Measurements from ENCODE around the gene NTHL1. TPM values are rescaled to one million over a fixed set of nuclear protein-coding genes. Genes with fewer than 3 reads are reported as not detected.

Gene NTHL1
- total and polyA plus RNA-seq, 9 of the 15 experiments (the other 6 are each of a cell fraction or from before 2014, with no cell fraction given): 1.1 to 58.8 (median 17.6) TPM

DNA sequence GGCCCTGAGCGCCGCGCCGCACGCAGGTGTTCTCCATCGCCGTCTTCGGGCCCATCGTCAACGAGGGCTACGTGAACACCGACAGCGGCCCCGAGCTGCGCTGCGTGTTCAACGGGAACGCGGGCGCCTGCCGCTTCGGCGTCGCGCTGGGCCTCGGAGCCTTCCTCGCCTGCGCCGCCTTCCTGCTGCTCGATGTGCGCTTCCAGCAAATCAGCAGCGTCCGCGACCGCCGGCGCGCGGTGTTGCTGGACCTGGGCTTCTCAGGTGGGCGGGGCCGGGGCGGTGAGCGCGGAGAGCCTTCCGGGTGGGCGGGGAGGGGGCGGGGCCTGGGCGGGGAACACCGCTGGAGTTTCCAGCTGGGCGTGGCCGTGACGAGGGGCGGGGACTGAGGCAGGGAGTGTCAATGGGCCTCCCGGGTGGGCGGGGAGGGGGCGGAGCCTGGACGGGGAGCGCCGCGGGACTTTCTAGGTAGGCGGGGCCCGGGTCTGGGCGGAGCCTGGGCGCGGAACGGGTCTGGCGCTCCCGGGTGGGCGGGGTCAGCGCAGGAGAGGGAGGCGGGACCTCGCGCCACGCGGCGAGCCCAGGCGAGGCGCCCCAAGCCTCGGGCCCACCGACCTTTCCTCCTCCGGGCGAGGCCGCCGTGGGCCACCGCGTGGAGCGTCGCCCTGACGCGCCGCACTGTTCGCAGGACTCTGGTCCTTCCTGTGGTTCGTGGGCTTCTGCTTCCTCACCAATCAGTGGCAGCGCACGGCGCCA lies 55.5 kb downstream of the NTHL1 start (continued):
- TF ChIP-seq ZNF518B (CRISPR knock-in tag; IDR thresholded peaks at IDR 0.05): no peak
- no peak for TF ChIP-seq ZNF12 (CRISPR knock-in tag; IDR thresholded peaks at IDR 0.05)
- TF ChIP-seq ZC3H4 (CRISPR knock-in tag; IDR thresholded peaks at IDR 0.05; ENCODE audit: borderline replicate concordance): no peak
- no peak for TF ChIP-seq RBM17 (IDR thresholded peaks at IDR 0.05; ENCODE audit: borderline replicate concordance, low read depth, low read length)
- TF ChIP-seq, protein P1, sequence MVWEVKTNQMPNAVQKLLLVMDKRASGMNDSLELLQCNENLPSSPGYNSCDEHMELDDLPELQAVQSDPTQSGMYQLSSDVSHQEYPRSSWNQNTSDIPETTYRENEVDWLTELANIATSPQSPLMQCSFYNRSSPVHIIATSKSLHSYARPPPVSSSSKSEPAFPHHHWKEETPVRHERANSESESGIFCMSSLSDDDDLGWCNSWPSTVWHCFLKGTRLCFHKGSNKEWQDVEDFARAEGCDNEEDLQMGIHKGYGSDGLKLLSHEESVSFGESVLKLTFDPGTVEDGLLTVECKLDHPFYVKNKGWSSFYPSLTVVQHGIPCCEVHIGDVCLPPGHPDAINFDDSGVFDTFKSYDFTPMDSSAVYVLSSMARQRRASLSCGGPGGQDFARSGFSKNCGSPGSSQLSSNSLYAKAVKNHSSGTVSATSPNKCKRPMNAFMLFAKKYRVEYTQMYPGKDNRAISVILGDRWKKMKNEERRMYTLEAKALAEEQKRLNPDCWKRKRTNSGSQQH (CRISPR knock-in tag; IDR thresholded peaks at IDR 0.05): no peak
- no peak for TF ChIP-seq HMG20B (CRISPR knock-in tag; IDR thresholded peaks at IDR 0.05)
- TF ChIP-seq DNMT1 (IDR thresholded peaks at IDR 0.05): no peak
- TF ChIP-seq RFX1 (IDR thresholded peaks at IDR 0.05): no peak
- TF ChIP-seq ZNF668 (CRISPR knock-in tag; IDR thresholded peaks at IDR 0.05): no peak
- TF ChIP-seq BRF1 (IDR thresholded peaks at IDR 0.05; ENCODE audit: borderline replicate concordance, extremely low read depth, insufficient read length): no peak
- peak; percentile 63 for TF ChIP-seq SUPT5H (IDR thresholded peaks at IDR 0.05)
- no peak for TF ChIP-seq KAT2B (IDR thresholded peaks at IDR 0.05; ENCODE audit: low read depth, low read length)
- peak; percentile 30 for TF ChIP-seq PCBP1 (IDR thresholded peaks at IDR 0.05; ENCODE audit: low read depth, low read length, poor library complexity, severe bottlenecking)
- no peak for TF ChIP-seq BRCA1 (IDR thresholded peaks at IDR 0.05)
- no peak for TF ChIP-seq BRCA1 (CRISPR knock-in tag; IDR thresholded peaks at IDR 0.05)
- TF ChIP-seq ZNF707 (CRISPR knock-in tag; conservative IDR thresholded peaks at IDR 0.05): no peak
- TF ChIP-seq ZNF354B (CRISPR knock-in tag; IDR thresholded peaks at IDR 0.05): no peak
- peak; percentile 55; the same call in 1 of the 2 replicates for TF ChIP-seq TARDBP (IDR thresholded peaks at IDR 0.05)
- TF ChIP-seq, protein P2, sequence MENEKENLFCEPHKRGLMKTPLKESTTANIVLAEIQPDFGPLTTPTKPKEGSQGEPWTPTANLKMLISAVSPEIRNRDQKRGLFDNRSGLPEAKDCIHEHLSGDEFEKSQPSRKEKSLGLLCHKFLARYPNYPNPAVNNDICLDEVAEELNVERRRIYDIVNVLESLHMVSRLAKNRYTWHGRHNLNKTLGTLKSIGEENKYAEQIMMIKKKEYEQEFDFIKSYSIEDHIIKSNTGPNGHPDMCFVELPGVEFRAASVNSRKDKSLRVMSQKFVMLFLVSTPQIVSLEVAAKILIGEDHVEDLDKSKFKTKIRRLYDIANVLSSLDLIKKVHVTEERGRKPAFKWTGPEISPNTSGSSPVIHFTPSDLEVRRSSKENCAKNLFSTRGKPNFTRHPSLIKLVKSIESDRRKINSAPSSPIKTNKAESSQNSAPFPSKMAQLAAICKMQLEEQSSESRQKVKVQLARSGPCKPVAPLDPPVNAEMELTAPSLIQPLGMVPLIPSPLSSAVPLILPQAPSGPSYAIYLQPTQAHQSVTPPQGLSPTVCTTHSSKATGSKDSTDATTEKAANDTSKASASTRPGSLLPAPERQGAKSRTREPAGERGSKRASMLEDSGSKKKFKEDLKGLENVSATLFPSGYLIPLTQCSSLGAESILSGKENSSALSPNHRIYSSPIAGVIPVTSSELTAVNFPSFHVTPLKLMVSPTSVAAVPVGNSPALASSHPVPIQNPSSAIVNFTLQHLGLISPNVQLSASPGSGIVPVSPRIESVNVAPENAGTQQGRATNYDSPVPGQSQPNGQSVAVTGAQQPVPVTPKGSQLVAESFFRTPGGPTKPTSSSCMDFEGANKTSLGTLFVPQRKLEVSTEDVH (IDR thresholded peaks at IDR 0.05; ENCODE audit: low read depth, partially characterized antibody): no peak
- TF ChIP-seq KLF6 (CRISPR knock-in tag; IDR thresholded peaks at IDR 0.05; ENCODE audit: borderline replicate concordance): no peak

Data from K562 (cell line).